A549 (cell line): ENCODE results near the gene TRIM54. TPM values are rescaled to one million over a fixed set of nuclear protein-coding genes. Genes with fewer than 3 reads are reported as not detected.

ENCODE experiments used
- ATAC-seq, 2 experiments: fragments of 200-7000 bp in 1 of 2; fragments of >200 bp in 1 of 2; cut with Nextera tagmentation in 1 of 2; cut with Tn5 transposase in 1 of 2; 3 replicates each; pipeline versions ENCODE4 v1.8.0 to v1.9.1; 2018 to 2020; ENCODE audit warnings: mild to moderate bottlenecking in 1 of 2, moderate library complexity in 1 of 2
- CTCF ChIA-PET: fragments of 300-600 bp; sonication (Branson Sonifier 250); formaldehyde crosslinking; extraction: SDS; loops from one replicate; lab custom pipeline; 2021; ENCODE audit warnings: antibody characterized with exemption, inconsistent platforms; lab: Yijun Ruan, JAX
- POLR2A ChIA-PET: fragments of 350-600 bp; formaldehyde crosslinking; extraction: SDS; loops from one replicate; lab custom pipeline; 2021; ENCODE audit warnings: antibody characterized with exemption, inconsistent platforms; lab: Yijun Ruan, JAX
- DNase-seq, 2 experiments: peaks; one replicate each; pipeline versions ENCODE4 v3.0.0 to v3.0.0-alpha.2; 2011 to 2016; ENCODE audit warnings: low read depth in 1 of 2, low spot score in 1 of 2
- FAIRE-seq: peaks from 2 replicates; lab custom pipeline; 2011; peaks lifted over from hg19 to GRCh38; lab: Jason Lieb, UNC
- H3K27ac ChIP-seq, 2 experiments: fragments of >200 bp; sonication (Bioruptor Twin); formaldehyde crosslinking; 3 replicates each; pipeline ENCODE4 v1.5.1; 2016 to 2017
- H3K4me1 ChIP-seq: fragments of >200 bp; sonication (Bioruptor Twin); formaldehyde crosslinking; 3 replicates; pipeline ENCODE4 v1.6.1; 2016
- H3K4me2 ChIP-seq: fragments of >200 bp; sonication (Bioruptor Twin); formaldehyde crosslinking; 3 replicates; pipeline ENCODE4 v1.6.1; 2016
- H3K4me3 ChIP-seq: fragments of >200 bp; sonication (Bioruptor Twin); formaldehyde crosslinking; 3 replicates; pipeline ENCODE4 v1.5.1; 2016
- H3K9me3 ChIP-seq: fragments of >200 bp; sonication (Bioruptor Twin); formaldehyde crosslinking; 3 replicates; pipeline ENCODE4 v1.6.1; 2016
- CBX2 ChIP-seq: fragments of 200-600 bp; sonication (generic); IDR thresholded peaks from 2 replicates; pipeline ENCODE4 v1.6.1; 2016; ENCODE audit warnings: low read depth, mild to moderate bottlenecking, borderline replicate concordance
- EP300 ChIP-seq, 2 experiments: fragments of >200 bp; sonication (Bioruptor Twin); formaldehyde crosslinking; IDR thresholded peaks; 2 replicates in 1 of 2; 3 replicates in 1 of 2; pipeline ENCODE4 v1.6.1; 2016 to 2017
- FOSL2 ChIP-seq, 2 experiments: fragments of 450-650 bp in 1 of 2; fragments of >200 bp in 1 of 2; sonication (Bioruptor Twin) in 1 of 2; formaldehyde crosslinking; IDR thresholded peaks; 2 replicates each; pipeline versions ENCODE4 v1.5.0 to v1.6.1; 2016 to 2020; ENCODE audit warnings: mild to moderate bottlenecking in 1 of 2, moderate library complexity in 1 of 2
- FOXS1 ChIP-seq: fragments of 250-450 bp; sonication (Bioruptor Pico); IDR thresholded peaks from 2 replicates; pipeline ENCODE4 v1.5.0; 2020; ENCODE audit warnings: mild to moderate bottlenecking, moderate library complexity
- HDAC2 ChIP-seq: fragments of 200-600 bp; sonication (generic); IDR thresholded peaks from 2 replicates; pipeline ENCODE4 v1.6.1; 2016
- JUN ChIP-seq, 2 experiments: fragments of >200 bp; sonication (Bioruptor Twin); formaldehyde crosslinking; IDR thresholded peaks; 2 replicates in 1 of 2; 3 replicates in 1 of 2; pipeline ENCODE4 v1.6.1; 2016 to 2017
- JUNB ChIP-seq: fragments of >200 bp; sonication (Bioruptor Twin); formaldehyde crosslinking; IDR thresholded peaks from 2 replicates; pipeline ENCODE4 v1.6.1; 2016
- MYC ChIP-seq: IDR thresholded peaks from 2 replicates; pipeline ENCODE4 v1.6.1; 2012; ENCODE audit warnings: mild to moderate bottlenecking, inconsistent platforms, low read length, improper control_type of control experiment, borderline replicate concordance
- NR3C1 ChIP-seq: fragments of >200 bp; sonication (Bioruptor Twin); formaldehyde crosslinking; IDR thresholded peaks from 3 replicates; pipeline ENCODE4 v1.6.1; 2017
- PHF8 ChIP-seq: fragments of 200-600 bp; sonication (generic); IDR thresholded peaks from 2 replicates; pipeline ENCODE4 v1.6.1; 2016; ENCODE audit warnings: low read depth, mild to moderate bottlenecking, antibody characterized with exemption, moderate library complexity, borderline replicate concordance
- POLR2AphosphoS2 ChIP-seq: conservative IDR thresholded peaks from 2 replicates; pipeline ENCODE4 v1.6.1; 2012; ENCODE audit warnings: low read length, improper control_type of control experiment, inconsistent platforms
- RAD21 ChIP-seq, 2 experiments: fragments of >200 bp in 1 of 2; sonication (Bioruptor Twin) in 1 of 2; formaldehyde crosslinking in 1 of 2; IDR thresholded peaks in 1 of 2; conservative IDR thresholded peaks in 1 of 2; 2 replicates in 1 of 2; 3 replicates in 1 of 2; pipeline ENCODE4 v1.6.1; 2012 to 2018; ENCODE audit warnings: inconsistent platforms in 1 of 2
- RCOR1 ChIP-seq: fragments of 150-350 bp; IDR thresholded peaks from 2 replicates; pipeline ENCODE4 v1.6.1; 2014; ENCODE audit warnings: antibody characterized with exemption, low read length, low read depth
- SMC3 ChIP-seq: fragments of >200 bp; sonication (Bioruptor Twin); formaldehyde crosslinking; IDR thresholded peaks from 3 replicates; pipeline ENCODE4 v1.6.1; 2018; ENCODE audit warnings: inconsistent platforms
- TFCP2L1 ChIP-seq: fragments of 250-450 bp; sonication (Bioruptor Pico); IDR thresholded peaks from 2 replicates; pipeline ENCODE4 v1.5.0; 2021; ENCODE audit warnings: mild to moderate bottlenecking
- TP53 ChIP-seq: fragments of 250-450 bp; sonication (Bioruptor Pico); IDR thresholded peaks from 2 replicates; pipeline ENCODE4 v1.5.0; 2021; ENCODE audit warnings: mild to moderate bottlenecking, moderate library complexity
- ZSCAN20 ChIP-seq: fragments of 250-450 bp; sonication (Bioruptor Pico); IDR thresholded peaks from 2 replicates; pipeline ENCODE4 v1.8.0; 2022; ENCODE audit warnings: mild to moderate bottlenecking, moderate library complexity
- WGBS: methylation state at CpG from one replicate; pipeline ENCODE4 v1.1.6; 2017; ENCODE audit errors: missing lambda C conversion rate; 5-methylcytosine and 5-hydroxymethylcytosine counted together
- polyA plus RNA-seq, 4 experiments: library from polyadenylated mRNA; depleted of rRNA in 3 of 4; stranded (reverse); fragments of >200 nt; fragmentation: RNase III in 1 of 4; extraction: RNeasy Plus Mini Kit Qiagen cat#74134 plus additional on column Dnase treatment in 1 of 4; gene quantifications; 2 replicates in 3 of 4; 3 replicates in 1 of 4; pipeline ENCODE4 v1.2.3, GENCODE V29; 2011 to 2017
- TF ChIP-seq, protein P1 (sequence below): IDR thresholded peaks from 2 replicates; pipeline ENCODE4 v1.6.1; 2012
- TF ChIP-seq, protein P2 (sequence below): IDR thresholded peaks from 2 replicates; pipeline ENCODE4 v1.6.1; 2012
- TF ChIP-seq, protein P3 (sequence below): fragments of 250-450 bp; sonication (Bioruptor Pico); IDR thresholded peaks from 2 replicates; pipeline ENCODE4 v1.5.0; 2020; ENCODE audit warnings: low read depth, mild to moderate bottlenecking, moderate library complexity
- TF ChIP-seq, protein P4 (sequence below): fragments of >200 bp; sonication (Bioruptor Twin); formaldehyde crosslinking; IDR thresholded peaks from 3 replicates; pipeline ENCODE4 v1.6.1; 2016

Gene TRIM54
- polyA plus RNA-seq, 2 of the 4 experiments (the other 2 are of a cell fraction) = 0.13 to 0.14 TPM

DNA sequence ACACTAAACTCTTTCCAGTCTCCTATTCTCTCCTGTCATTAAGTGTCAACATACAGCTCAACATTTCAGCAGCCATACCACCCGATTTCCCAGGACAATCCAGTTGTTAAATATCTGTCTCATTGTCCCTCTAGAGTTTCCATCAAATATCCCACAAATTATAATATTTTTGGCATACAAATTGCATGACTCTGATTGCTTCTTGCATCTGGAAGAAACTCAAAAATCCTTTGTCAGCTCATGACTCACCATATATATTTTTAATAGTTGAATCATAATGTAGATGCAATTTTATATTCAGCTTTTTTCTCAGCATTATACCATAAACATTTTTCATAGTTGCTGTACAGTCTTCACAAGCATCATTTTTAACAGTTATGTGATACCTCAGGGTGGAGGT, 26.6 kb upstream of the TRIM54 start:
- Histone ChIP-seq H3K27ac (no peak overlapping the region), H3K4me2 (peak overlapping the region; percentile 8; the same call in 1 of the 3 replicates), H3K4me1 (peaks cover 7% of the 10 kb centered on the region), H3K4me3 (no peak overlapping the region), H3K9me3 (no peaks in the 10 kb centered on the region)
- CTCF ChIA-PET = interaction anchor here (0.6 to 16.3 kb wide), 5 partner anchors 10 to 59 kb away, joined by 3 to 205 read pairs (median 4); partner anchors contain the start of genes DNAJC5G and TRIM54
- TF ChIP-seq FOSL2 (IDR thresholded peaks at IDR 0.05) = no peak
- peak; percentile 30; the same call in 1 of the 2 replicates for TF ChIP-seq FOSL2 (CRISPR knock-in tag; IDR thresholded peaks at IDR 0.05)
- TF ChIP-seq ZSCAN20 (CRISPR knock-in tag) = no peak
- TF ChIP-seq, protein P1, sequence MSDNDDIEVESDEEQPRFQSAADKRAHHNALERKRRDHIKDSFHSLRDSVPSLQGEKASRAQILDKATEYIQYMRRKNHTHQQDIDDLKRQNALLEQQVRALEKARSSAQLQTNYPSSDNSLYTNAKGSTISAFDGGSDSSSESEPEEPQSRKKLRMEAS = no peak
- TF ChIP-seq NR3C1 = no peak
- no peak for TF ChIP-seq HDAC2
- TF ChIP-seq POLR2AphosphoS2 = no peak
- TF ChIP-seq CBX2 = no peak
- TF ChIP-seq JUNB = no peak
- no peak for TF ChIP-seq TP53 (CRISPR knock-in tag)
- ATAC-seq (no peak), FAIRE-seq (no peak), DNase-seq (no peak)
- 2% methylated on average over 1 of the region's 1 CpG for WGBS
- POLR2A ChIA-PET = no interaction called here

DNA sequence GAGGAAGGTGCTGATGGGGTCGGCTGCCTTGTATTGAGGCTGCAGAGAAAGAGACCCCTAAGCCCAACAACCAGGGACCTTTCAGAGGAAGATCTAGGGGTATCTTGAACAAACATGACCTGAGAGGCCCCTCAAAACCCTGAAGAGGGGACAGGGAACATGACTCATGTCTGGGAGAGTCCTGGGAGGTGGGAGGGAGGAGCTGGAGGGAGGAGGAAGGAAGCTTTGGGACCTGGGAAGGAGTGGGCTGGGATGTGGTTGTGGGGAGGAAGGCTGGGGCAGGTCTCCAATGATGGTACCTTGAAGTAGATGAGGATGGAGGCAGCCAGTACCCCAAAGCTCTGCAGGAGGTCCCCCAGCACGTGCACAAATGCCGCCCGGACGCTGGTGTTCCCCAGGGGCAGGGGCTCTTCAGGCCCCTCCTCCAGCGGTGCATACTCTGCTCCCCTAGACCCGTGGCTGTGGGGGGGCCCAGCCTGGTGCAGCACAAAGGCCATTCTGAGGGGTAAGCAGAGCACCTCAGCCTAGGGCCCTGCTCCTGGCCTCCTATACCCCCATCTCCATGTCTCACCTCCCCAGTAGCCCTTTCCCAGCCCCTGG, 25.3 kb upstream of the TRIM54 start:
- TF ChIP-seq RCOR1 (no peak), TFCP2L1 (CRISPR knock-in tag) (no peak), PHF8 (no peak), MYC (no peak)
- TF ChIP-seq, protein P2, sequence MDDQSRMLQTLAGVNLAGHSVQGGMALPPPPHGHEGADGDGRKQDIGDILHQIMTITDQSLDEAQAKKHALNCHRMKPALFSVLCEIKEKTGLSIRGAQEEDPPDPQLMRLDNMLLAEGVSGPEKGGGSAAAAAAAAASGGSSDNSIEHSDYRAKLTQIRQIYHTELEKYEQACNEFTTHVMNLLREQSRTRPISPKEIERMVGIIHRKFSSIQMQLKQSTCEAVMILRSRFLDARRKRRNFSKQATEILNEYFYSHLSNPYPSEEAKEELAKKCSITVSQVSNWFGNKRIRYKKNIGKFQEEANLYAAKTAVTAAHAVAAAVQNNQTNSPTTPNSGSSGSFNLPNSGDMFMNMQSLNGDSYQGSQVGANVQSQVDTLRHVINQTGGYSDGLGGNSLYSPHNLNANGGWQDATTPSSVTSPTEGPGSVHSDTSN = no peak
- TF ChIP-seq, protein P3, sequence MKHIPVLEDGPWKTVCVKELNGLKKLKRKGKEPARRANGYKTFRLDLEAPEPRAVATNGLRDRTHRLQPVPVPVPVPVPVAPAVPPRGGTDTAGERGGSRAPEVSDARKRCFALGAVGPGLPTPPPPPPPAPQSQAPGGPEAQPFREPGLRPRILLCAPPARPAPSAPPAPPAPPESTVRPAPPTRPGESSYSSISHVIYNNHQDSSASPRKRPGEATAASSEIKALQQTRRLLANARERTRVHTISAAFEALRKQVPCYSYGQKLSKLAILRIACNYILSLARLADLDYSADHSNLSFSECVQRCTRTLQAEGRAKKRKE (CRISPR knock-in tag) = no peak

DNA sequence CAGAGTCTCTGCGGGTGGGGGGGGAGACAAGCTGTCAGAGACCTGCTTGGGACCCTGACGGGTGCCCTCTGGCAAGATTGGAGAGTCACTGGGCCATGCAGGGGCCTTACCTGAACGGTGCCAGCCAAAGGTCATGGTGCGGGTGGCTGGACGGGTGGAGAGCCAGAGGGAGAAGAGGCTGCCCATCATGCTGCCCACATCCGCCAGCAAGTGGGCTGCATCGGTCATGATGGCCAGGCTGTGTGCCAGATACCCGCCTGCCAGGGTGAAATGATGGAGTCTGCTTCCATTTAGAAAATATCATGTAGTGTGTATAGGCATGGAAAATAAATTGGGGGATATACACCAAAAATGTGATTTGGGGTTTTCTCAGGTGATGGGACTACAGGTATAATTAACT, 24.2 kb upstream of the TRIM54 start:
- CTCF ChIA-PET = interaction anchor here (0.9 to 16.3 kb wide), 5 partner anchors 9 to 160 kb away, joined by 3 to 205 read pairs (median 3); partner anchors contain the start of genes DNAJC5G, TRIM54 and ZNF513
- FAIRE-seq (no peak), DNase-seq (no peak), ATAC-seq (no peak)
- TF ChIP-seq RAD21 (conservative IDR thresholded peaks at IDR 0.05 in 1 of 2, IDR thresholded peaks at IDR 0.05 in 1 of 2) (no peak), CBX2 (no peak), JUN (IDR thresholded peaks at IDR 0.05) (no peak), FOXS1 (CRISPR knock-in tag) (no peak), FOSL2 (IDR thresholded peaks at IDR 0.05) (no peak), FOSL2 (CRISPR knock-in tag; IDR thresholded peaks at IDR 0.05) (no peak), EP300 (IDR thresholded peaks at IDR 0.05) (no peak), SMC3 (no peak)
- TF ChIP-seq, protein P4, sequence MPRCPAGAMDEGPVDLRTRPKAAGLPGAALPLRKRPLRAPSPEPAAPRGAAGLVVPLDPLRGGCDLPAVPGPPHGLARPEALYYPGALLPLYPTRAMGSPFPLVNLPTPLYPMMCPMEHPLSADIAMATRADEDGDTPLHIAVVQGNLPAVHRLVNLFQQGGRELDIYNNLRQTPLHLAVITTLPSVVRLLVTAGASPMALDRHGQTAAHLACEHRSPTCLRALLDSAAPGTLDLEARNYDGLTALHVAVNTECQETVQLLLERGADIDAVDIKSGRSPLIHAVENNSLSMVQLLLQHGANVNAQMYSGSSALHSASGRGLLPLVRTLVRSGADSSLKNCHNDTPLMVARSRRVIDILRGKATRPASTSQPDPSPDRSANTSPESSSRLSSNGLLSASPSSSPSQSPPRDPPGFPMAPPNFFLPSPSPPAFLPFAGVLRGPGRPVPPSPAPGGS = no peak
- H3K27ac ChIP-seq = no peak overlapping the region
- WGBS = 82% methylated on average over 6 of the region's 8 CpGs
- no peak overlapping the region for H3K4me2 ChIP-seq
- POLR2A ChIA-PET = no interaction called here
- no peaks in the 10 kb centered on the region for H3K9me3 ChIP-seq
- peaks cover 12% of the 10 kb centered on the region for H3K4me1 ChIP-seq
- H3K4me3 ChIP-seq = no peak overlapping the region

More for the DNA sequence above, 25.3 kb upstream of the TRIM54 start:
- POLR2A ChIA-PET = no interaction called here
- ATAC-seq (no peak), FAIRE-seq (no peak), DNase-seq (no peak)
- WGBS = 58% methylated on average over 7 of the region's 7 CpGs
- Histone ChIP-seq H3K9me3 (no peaks in the 10 kb centered on the region), H3K4me1 (peaks cover 7% of the 10 kb centered on the region), H3K4me2 (no peak overlapping the region), H3K27ac (no peak overlapping the region), H3K4me3 (no peak overlapping the region)
- CTCF ChIA-PET = interaction anchor here (0.9 to 16.3 kb wide), 6 partner anchors 8 to 159 kb away, joined by 3 to 205 read pairs (median 4); partner anchors contain the start of genes DNAJC5G and TRIM54
